ENCODE data around the gene GNG2. TPM values are rescaled to one million over a fixed set of nuclear protein-coding genes. Genes with fewer than 3 reads are reported as not detected.
A peak's percentile ranks its signal among the peaks of the same experiment; 100 is the strongest.

GNG2 gene
- total RNA-seq, 1 donor from 2014 or later: 24.4 TPM

DNA sequence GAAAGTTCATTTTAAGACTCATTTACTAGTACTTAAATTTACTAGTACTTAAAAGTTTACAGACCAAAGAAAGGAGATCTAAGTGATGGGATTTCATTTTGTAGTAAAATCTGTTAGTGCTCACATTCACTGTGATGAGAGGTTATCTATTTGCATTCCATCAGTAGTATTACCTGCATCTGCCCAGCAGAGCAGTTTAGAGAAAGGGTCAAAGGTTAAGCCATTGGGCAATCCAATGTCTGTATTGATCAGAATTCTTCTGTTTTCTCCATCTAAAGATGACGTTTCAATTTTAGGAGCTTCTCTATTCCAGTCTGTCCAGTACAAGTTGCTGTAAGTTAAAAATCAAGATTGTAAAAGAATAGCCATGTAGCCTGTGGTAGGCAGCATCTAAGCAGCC lies 147.2 kb downstream of the GNG2 start:
- Histone ChIP-seq H3K9me3 (no peaks in the 10 kb centered on the region), H3K36me3 (peaks cover 91% of the 10 kb centered on the region), H3K4me1 (no peaks in the 10 kb centered on the region), H3K27ac (no peak overlapping the region), H3K4me3 (no peak overlapping the region), H3K27me3 (no peaks in the 10 kb centered on the region)
- TF ChIP-seq CTCF (IDR thresholded peaks at IDR 0.05): no peak
- DNase-seq (no peak), ATAC-seq (no peak)
- intact Hi-C loops (cut with DNase I): no loop called here

GRCh38 chr14:52008136-52008535 lies 147.7 kb downstream of the GNG2 start:
- DNase-seq (no peak), ATAC-seq (peak; percentile 20)
- Histone ChIP-seq H3K27ac (no peak overlapping the region), H3K4me1 (no peaks in the 10 kb centered on the region), H3K9me3 (no peaks in the 10 kb centered on the region), H3K4me3 (no peak overlapping the region), H3K36me3 (peaks cover 86% of the 10 kb centered on the region), H3K27me3 (no peaks in the 10 kb centered on the region)
- TF ChIP-seq CTCF (IDR thresholded peaks at IDR 0.05): no peak
- intact Hi-C loops (cut with DNase I): no loop called here

DNA sequence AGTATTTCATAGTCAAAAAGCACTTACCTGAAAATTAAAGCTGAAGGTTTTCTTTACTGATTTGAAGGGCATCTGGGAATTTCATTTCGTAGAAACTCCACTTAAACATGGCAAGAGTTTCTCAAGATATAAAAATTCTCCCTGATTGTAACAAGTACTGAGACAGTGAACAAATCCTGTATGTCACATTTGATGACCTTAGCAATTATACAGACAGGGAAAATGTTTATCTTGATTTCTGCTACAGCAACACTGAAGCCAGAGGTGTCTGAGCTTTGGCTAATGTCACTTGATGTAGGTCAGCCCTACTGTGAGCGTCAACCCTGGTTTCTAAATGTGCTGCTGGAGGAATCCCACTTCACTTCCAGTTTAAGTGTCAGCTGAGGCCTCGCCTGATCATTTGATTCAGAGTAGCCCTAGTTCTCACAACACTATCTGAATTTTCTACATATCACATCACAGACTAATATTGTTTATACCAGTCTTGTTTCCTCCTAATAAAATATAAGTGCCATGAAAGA lies 149.8 kb downstream of the GNG2 start:
- ATAC-seq (no peak), DNase-seq (no peak)
- Histone ChIP-seq H3K4me3 (no peak overlapping the region), H3K9me3 (no peaks in the 10 kb centered on the region), H3K27ac (no peak overlapping the region), H3K27me3 (no peaks in the 10 kb centered on the region), H3K36me3 (peaks cover 66% of the 10 kb centered on the region), H3K4me1 (peaks cover 7% of the 10 kb centered on the region)
- intact Hi-C loops (cut with DNase I): no loop called here
- TF ChIP-seq CTCF (IDR thresholded peaks at IDR 0.05): no peak

- intact Hi-C loops (cut with DNase I): no loop called here
- peaks cover 53% of the 10 kb centered on the region for H3K36me3 ChIP-seq
- H3K27me3 ChIP-seq: no peaks in the 10 kb centered on the region
- no peak for ATAC-seq
- no peak overlapping the region for H3K4me3 ChIP-seq
- no peak for DNase-seq
- H3K9me3 ChIP-seq: no peaks in the 10 kb centered on the region
- H3K27ac ChIP-seq: no peak overlapping the region
- H3K4me1 ChIP-seq: peaks cover 7% of the 10 kb centered on the region
- no peak for TF ChIP-seq CTCF (IDR thresholded peaks at IDR 0.05)
These were observed 151.1 kb downstream of the GNG2 start for GRCh38 chr14:52011523-52011922.

- ATAC-seq: peak; percentile 43
- H3K27ac ChIP-seq: no peak overlapping the region
- H3K36me3 ChIP-seq: peaks cover 42% of the 10 kb centered on the region
These were observed 152.2 kb downstream of the GNG2 start for GRCh38 chr14:52012635-52013034.

More at GRCh38 chr14:52012635-52013034, 152.2 kb downstream of the GNG2 start:
- TF ChIP-seq CTCF (IDR thresholded peaks at IDR 0.05): no peak
- no peak for DNase-seq
- Histone ChIP-seq H3K4me3 (no peak overlapping the region), H3K4me1 (peaks cover 7% of the 10 kb centered on the region), H3K9me3 (no peaks in the 10 kb centered on the region), H3K27me3 (no peaks in the 10 kb centered on the region)
- intact Hi-C loops (cut with DNase I): no loop called here

Measured in upper lobe of right lung (tissue), 1 donor.